Activated T-helper 1 cell treated with Interleukin-2 at 50 U/mL for 16 hours (primary cell): ENCODE data around the gene FKBP8.

Source experiments
- DNase-seq: peaks from one replicate; pipeline ENCODE4 v3.0.0-alpha.2; 2020; ENCODE audit warnings: low read depth

Gene FKBP8

DNA sequence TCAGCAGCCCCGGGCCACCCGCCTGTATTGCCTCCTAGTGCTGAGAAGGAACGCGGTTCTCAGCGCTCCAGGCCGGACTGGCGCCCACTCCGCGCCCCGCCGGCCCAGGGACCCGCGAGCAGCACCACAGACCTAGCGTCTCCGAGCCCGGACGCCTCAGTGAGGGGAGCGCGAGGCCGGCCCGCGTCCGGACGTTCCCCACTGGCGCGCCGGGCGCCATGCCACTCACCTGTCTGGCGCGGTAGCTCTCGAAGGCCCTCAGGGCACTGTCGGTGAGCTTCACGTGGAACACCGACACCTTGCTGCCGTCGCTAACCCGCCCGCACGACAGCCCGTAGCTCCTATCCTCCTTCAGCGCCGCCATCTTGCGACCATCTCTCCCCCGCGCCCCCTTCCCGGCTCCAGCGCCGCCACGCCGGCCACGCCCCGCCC, 21.7 kb downstream of the FKBP8 start, which contains the start of gene ELL:
TSS of gene ELL (minus strand) at position 379 of the 432 bp plus-strand sequence. CDS start at position 364, 15 bp downstream.
- no peak for DNase-seq

DNA sequence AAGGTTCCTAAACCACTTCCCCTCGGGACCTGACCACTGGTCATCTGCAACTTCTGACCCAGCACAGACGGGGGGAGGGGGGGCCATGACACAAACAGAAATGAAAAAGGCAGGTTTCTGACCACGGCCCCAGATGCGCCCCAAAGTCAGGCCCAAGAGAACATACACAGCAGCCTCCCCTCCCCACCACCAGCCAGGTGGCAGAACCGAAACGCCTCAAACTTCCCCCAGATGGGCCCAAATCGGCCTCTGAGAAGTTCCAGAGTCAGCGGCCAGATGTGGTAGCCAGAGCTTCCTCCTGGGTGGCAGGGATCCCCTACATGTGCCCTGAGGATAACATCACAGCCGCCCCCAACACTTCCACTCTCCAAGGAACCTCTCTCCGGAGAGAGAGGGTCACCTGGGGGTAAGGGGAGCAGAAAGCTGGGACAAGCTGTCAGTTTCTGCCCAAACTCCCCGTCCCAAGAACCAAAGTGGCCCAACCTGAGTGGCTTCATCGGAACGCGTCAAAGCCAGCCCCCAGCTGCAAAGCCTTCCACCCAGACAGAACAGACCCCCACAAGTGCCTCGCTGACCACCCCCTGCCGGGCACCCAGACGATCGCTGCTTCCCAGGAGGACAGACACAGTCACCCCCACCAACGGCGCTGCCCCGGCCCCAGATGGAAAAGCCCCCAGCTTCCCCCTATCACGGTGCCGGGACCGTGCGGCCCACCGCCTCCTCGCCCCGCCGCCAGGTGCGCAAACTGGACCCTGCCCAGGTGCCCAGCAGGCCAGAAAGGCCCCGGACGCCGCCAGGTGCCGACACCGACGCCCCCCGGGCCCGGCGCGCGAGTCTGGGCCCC, 22.3 kb downstream of the FKBP8 start:
- no peak for DNase-seq

GRCh38 chr19:18519962-18520847, 23.2 kb downstream of the FKBP8 start:
- DNase-seq, result no peak

DNA sequence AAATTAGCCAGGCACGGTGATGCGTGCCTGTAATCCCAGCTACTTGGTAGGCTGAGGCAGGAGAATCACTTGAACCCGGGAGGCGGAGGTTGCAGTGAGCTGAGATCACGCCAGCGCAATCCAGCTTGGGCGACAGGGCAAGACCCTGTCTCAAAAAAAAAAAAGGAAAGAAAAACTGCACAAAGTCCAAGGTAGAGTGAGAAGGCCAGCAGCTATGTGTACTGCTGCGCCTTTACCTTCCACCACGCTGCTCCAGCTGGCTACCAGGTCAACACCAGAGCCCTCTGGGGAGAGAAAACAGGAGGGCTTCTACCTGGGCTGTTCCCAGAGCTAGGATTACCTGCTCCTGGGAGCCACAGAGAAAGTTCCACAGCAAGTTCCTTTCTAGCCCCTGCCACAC, 24.7 kb downstream of the FKBP8 start:
- no peak for DNase-seq

GRCh38 chr19:18517606-18518005, 25.8 kb downstream of the FKBP8 start:
- DNase-seq, result no peak

- DNase-seq, result no peak
Observed at GRCh38 chr19:18515959-18516358, 27.4 kb downstream of the FKBP8 start.

GRCh38 chr19:18514800-18515682, 28.3 kb downstream of the FKBP8 start:
- DNase-seq, result no peak

DNA sequence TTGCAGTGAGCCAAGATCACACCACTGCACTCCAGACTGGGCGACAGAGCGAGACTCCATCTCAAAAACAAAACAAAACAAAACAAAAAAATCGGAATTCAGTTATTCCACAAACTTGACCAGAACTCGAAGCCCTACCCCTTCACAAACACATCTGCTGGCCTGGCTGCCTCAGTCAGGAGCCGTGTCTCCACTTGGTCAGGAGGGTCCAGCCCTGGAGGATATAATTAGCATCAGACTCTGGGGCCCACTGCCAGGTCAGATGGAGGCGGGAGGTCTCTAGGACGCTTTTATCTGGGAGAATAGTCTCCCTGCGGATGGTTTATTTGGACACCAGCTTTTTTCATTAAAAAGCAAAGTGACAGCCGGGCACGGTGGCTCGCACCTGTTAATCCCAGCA, 29.5 kb downstream of the FKBP8 start:
- DNase-seq, result no peak

GRCh38 chr19:18510216-18510615, 33.2 kb downstream of the FKBP8 start:
- DNase-seq, result no peak

GRCh38 chr19:18508585-18508984, 34.8 kb downstream of the FKBP8 start:
- DNase-seq, result no peak

DNA sequence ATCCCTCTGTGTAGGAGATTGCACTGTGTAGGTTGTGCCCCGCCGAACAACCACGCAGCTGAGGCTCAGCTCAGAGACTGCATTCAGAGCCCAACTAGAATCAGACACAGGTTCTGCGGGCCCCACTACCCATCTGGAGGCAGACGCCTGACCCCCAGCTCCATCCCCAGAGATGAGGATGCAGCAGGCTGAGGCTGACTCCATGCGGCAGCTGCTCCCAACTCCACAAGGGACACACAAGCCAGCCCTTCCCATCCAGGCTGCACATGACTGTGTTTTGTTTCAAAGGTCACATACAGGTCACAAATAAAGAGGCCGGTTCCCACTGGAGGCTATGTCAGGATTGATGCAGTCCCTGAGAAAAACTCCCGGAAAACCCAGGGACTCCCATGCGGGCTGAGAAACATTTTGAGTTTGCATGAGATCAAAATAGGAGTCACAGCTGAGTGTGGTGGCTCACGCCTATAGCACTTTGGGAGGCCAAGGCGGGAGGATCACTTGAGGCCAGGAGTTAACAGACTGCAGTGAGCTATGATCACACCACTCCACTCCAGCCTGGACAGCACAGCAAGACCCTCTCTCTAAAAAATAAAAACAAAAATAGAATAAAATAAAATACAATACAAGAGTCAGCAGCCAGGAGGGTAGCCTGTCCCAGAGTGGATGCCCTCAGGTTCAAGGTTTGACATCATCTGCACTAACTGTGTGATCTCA, 35.5 kb downstream of the FKBP8 start:
- no peak for DNase-seq

- peak; percentile 15 for DNase-seq
Observed at GRCh38 chr19:18507021-18507726, 36.2 kb downstream of the FKBP8 start.

GRCh38 chr19:18506101-18506930, 37.1 kb downstream of the FKBP8 start:
- no peak for DNase-seq

- DNase-seq, result no peak
Observed at GRCh38 chr19:18504886-18505610, 38.3 kb downstream of the FKBP8 start.

- DNase-seq, result no peak
Observed at GRCh38 chr19:18503971-18504885, 39.1 kb downstream of the FKBP8 start.

DNA sequence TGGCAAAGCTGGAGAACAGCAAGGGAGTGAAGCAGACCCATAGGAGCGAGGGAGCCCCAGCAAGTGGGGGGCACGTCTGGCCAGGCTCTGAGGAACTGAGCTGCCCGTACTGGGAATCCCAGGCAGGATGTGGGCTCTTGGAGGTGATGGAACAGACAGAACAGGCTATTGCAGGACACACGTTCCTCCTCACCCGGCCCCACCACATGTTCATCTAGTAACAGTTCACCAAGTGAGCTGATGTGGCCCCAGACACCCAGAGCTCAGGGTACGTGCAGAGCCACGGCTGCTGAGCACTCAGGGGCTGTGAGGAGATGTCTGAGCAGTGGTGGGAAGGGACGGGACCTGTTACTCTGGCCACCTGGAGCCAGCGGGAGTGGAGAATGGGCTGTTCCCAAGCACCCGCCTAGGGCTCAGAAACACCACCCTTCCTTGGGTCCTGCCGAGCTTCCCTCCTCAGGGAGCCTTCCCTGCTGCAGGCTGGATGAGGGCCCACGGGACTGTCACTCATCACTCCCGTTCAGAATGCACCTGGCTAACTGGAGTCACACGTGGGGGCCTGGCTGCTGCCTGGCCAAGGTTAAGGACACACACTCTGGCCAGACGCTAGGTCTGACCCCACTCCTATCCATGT, 39.9 kb downstream of the FKBP8 start:
- no peak for DNase-seq

DNA sequence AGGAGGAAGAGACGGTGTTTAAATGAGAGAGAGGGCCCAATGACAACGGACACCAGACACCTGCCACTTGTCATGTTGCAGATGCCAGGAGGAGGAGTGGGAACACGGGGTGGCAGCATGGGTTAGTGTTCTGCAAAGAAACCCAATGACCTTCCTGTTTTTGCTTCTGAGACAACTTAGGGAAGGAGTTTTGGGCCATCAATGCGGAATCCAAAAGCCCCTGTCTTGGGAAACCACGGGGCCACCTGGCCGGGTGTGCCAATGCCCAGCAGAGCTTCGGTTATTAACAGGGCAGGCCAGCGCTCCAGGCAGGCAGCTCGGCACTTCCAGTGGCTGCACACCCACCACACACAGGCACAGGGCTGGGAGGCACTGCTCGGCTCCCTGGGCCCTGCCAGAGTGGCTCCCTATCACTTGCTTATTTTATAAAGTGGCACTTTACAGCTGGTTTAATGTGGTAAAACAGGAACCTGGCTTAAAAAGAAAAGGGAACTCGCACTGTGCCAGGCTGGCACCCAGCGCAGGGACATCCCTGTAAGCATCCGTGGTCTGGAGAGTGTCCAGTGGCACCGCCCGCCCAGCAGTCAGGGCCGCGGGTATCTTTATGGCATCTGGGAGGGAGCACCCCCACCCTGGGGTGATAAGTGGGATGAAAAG, 40.6 kb downstream of the FKBP8 start:
- DNase-seq, result no peak
